Pons (tissue), 1 donor: ENCODE measurements around the gene SORT1.
"Not testable (repeated sequence)": the region's sequence is repeated elsewhere in the genome, so short reads cannot be mapped to it uniquely, and the experiment has no call there.

ENCODE experiments used
- DNase-seq: peaks from one replicate; pipeline ENCODE4 v3.0.0-alpha.2; 2016; ENCODE audit warnings: low spot score

The SORT1 gene

GRCh38 chr1:109338608-109339007, 59.1 kb downstream of the SORT1 start:
- no peak for DNase-seq

- DNase-seq: no peak
Observed at GRCh38 chr1:109338091-109338490, 59.6 kb downstream of the SORT1 start.

DNA sequence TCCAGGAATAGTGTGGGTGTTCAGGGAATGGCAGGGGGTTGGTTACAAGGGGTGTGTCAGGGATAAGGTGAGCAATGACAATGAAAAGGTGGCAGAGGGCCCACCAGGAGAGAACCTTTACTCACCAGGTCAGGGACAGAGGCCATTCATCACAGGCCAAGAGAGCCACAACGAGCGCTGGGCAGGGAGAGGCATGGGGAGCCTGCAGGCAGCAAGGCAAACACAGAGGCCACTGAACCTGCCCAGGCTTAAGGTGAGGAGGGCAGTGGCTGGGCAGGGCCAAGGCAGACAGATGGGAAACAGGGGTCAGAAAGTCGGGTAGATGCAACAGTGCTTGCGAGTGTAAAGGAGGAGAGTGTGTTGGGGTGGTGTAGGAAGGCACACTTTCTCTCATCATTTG, 62.6 kb downstream of the SORT1 start:
- no peak for DNase-seq

DNA sequence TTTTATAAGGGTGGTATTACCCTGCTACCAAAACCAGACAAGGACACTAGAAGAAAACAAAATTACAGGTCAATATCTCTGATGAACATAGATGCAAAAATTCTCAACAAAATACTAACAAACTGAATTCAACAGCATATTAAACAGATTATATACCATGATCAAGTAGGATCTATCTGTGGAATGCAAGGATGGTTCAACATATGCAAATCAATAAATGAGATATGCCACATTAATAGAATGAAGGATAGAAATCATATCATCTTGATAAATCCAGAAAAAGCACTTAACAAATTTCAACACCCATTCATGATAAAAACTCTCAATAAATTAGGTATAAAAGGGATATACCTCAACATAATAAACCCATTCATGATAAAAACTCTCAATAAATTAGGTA, 66.6 kb downstream of the SORT1 start:
- DNase-seq: no peak

GRCh38 chr1:109327285-109327684, 70.4 kb downstream of the SORT1 start:
- DNase-seq: no peak

GRCh38 chr1:109322974-109323373, 74.7 kb downstream of the SORT1 start:
- no peak for DNase-seq

GRCh38 chr1:109319114-109319513, 78.6 kb downstream of the SORT1 start:
- DNase-seq: no peak

DNA sequence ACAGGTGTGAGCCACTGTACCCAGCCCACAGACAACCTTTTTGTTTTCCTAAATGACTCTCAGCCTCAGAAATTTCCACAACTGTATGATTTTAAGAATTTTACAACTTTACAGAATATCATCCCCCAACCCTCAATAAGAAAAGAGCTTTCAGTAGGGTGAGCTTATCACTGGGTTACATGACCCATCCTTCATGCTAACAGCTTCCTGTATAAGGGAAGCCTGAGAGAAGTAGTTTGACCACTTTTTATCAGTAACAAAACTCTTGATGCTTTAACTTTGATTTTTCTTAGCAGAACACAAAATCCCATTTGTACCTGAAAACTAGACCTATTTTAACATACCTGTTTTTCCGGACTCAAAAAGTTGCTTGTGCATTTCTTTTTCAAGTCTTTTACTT, 81.2 kb downstream of the SORT1 start:
- no peak for DNase-seq

GRCh38 chr1:109315288-109315687, 82.4 kb downstream of the SORT1 start:
- DNase-seq: no peak

DNA sequence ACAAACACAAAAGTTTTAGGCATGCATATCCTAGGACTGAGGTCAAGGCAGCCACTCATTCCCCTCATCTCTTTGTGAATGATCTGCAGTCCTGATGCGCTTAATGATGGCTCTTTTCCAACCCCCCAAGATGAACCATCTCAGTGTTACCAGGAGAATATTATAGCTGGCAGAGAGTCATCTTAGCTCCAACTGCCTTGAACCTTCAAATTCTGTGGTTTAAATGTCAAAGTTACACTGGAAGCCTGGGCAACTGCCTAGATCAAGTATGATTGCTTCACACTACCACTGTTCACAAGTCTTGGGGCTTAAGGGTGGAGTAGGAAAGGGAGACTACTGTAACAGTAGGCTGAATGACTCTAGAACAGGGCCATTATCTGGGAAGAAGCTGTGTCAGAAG, 82.9 kb downstream of the SORT1 start:
- no peak for DNase-seq

DNA sequence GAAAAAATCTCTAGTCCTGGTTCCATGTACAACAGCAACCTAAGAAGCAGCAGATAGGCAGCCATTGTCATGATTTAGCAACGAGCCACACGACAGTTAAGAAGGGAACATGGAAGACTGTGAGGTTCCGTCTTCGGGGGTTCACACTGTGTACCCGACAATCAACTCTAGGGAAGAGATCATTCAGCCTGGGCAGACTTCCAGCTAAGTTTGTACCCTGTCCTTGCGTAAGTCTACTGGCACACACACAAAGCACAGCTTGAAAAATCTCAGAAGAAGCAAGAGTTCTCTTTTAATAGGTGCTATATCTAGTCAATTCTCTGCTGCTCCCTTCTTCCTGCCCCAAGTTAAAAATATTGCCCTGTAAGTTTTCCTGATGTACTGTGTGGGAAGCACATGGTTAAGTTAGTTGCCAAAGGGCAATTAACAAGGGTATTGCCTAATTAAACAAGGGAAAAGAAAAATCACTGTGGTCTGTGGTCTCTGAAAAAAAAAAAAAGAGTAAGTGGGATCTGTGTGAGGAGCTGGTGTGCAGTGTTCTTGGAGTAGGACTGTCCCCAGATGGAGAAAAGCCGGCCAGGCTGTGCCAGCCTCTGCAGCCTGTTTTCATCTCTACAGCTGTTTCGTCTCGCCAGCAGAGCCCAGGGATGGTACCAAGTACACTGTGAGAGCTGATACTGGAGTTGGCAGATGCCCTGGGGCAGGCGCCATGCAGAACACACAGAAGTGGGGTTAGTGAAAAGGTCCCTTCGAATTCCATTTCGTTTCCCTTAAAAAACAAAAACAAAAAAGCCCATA, 84.5 kb downstream of the SORT1 start:
- DNase-seq: peak; percentile 97

GRCh38 chr1:109312246-109312645, 85.5 kb downstream of the SORT1 start:
- no peak for DNase-seq

- DNase-seq: no peak
Observed at GRCh38 chr1:109309347-109309746, 88.4 kb downstream of the SORT1 start.

DNA sequence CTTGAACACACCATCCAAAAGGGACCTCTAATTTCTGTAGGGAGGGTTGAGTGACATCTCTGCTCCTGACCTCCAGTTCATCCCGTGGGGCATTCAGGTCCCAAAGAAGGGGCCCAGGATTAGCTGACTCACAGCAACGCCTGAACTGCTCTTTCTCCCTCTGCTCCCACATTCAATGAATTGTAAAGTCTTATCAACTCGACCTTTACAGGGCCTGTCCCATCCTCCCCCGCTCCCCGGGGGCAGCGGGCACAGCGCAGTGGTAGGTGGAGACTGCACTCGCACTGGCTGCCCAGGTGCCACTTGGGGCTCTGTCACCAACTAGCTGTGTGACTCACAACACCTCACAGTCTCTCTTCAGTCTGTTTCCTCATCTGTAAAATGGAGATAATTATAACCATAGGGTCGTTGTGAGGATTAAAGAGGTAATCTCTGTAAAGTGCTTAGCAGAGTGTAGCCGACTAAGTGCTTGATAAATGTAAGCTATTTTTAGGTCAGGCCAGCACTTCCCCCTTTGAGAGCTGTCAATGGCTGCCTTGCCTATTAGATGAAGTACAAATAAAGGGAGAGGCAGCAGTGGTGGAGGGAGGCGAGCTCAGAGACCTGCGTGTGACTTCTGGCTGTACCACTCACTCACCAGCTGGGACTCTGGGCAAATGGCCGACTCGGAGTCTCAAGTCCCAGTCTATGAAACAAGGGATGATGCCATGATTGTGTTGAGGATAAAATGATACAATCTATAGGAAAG, 90.3 kb downstream of the SORT1 start:
- DNase-seq: peak; percentile 84

GRCh38 chr1:109306832-109307273, 90.9 kb downstream of the SORT1 start, which contains the start of gene MYBPHL:
Gene MYBPHL (minus strand): TSS chr1:109307011. CDS start chr1:109306991, 20 bp downstream.
- DNase-seq: no peak

- DNase-seq: not testable (repeated sequence)
Observed at GRCh38 chr1:109305991-109306390, 91.7 kb downstream of the SORT1 start.

GRCh38 chr1:109304226-109304920, 93.3 kb downstream of the SORT1 start:
- DNase-seq: peak; percentile 98

DNA sequence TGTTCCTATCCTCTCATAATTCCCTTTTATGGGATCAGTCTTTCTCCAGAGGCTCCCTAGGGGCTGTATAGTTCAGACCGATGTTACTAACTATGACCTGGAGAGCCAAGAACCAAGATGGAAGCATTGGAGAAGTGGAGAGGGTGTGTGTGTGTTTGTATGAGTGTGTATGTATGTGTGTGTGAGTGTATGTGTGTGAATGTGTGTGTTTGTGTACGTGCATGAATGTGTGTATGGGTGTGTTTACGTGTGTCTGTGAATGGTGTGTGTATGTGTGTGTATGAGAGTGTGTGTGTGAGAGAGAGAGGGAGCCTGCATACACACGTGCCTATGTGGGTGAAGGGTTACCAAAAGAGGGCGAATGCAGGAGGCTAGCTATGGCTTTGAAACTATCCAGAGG, 95.8 kb downstream of the SORT1 start:
- no peak for DNase-seq

GRCh38 chr1:109300650-109301151, 97.0 kb downstream of the SORT1 start:
- DNase-seq: no peak

- peak; percentile 99 for DNase-seq
Observed at GRCh38 chr1:109299558-109300343, 98.0 kb downstream of the SORT1 start.
